GM12874 (cell line): ENCODE measurements around the gene SUMO3.

Experiments used
- TF ChIP-seq, protein P1 (sequence below): IDR thresholded peaks from 2 replicates; pipeline ENCODE4 v1.5.1; 2011; ENCODE audit warnings: low read depth, mild to moderate bottlenecking, control low read depth, low read length, moderate library complexity; ENCODE audit not compliant: insufficient read depth

Gene SUMO3

DNA sequence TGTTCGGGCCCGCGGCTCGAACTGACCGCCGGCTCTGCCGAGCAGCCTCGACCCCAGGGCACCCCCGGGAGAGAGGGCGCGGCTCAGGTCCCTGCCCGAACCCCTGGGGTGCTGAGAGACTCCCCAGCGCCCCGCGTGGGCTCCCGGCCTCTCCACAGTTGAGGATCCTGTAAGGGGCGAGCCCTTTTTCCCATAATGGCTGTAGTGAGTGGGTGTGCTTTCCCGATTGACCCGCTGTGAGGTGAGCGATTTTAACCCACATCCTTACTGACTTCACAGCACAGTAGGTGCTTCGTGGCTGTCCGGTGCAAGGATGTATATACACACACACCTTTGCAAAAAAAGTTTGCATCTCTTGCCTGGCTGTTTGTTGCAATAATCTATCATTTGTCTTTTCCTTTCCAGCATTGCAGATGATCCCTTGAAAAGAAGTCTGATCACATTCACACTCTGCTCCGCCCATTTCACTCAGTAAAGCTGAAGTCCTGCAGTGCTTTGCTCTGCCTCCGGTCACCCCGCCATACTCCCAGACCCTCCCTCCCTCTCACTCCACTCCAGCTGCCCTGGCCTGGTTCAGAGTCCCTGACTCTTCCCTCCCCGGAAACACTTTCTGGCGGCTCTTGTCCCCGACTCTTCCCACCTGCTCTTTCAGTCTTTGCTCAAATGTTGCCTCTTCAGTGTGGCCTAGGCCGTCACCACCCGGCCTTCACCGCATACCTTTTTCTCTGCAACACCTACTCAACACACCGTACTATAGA, 15.3 kb downstream of the SUMO3 start:
- TF ChIP-seq, protein P1, sequence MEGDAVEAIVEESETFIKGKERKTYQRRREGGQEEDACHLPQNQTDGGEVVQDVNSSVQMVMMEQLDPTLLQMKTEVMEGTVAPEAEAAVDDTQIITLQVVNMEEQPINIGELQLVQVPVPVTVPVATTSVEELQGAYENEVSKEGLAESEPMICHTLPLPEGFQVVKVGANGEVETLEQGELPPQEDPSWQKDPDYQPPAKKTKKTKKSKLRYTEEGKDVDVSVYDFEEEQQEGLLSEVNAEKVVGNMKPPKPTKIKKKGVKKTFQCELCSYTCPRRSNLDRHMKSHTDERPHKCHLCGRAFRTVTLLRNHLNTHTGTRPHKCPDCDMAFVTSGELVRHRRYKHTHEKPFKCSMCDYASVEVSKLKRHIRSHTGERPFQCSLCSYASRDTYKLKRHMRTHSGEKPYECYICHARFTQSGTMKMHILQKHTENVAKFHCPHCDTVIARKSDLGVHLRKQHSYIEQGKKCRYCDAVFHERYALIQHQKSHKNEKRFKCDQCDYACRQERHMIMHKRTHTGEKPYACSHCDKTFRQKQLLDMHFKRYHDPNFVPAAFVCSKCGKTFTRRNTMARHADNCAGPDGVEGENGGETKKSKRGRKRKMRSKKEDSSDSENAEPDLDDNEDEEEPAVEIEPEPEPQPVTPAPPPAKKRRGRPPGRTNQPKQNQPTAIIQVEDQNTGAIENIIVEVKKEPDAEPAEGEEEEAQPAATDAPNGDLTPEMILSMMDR = 0 out of 2 replicates have a peak, but pooled peaks have one; percentile 25

DNA sequence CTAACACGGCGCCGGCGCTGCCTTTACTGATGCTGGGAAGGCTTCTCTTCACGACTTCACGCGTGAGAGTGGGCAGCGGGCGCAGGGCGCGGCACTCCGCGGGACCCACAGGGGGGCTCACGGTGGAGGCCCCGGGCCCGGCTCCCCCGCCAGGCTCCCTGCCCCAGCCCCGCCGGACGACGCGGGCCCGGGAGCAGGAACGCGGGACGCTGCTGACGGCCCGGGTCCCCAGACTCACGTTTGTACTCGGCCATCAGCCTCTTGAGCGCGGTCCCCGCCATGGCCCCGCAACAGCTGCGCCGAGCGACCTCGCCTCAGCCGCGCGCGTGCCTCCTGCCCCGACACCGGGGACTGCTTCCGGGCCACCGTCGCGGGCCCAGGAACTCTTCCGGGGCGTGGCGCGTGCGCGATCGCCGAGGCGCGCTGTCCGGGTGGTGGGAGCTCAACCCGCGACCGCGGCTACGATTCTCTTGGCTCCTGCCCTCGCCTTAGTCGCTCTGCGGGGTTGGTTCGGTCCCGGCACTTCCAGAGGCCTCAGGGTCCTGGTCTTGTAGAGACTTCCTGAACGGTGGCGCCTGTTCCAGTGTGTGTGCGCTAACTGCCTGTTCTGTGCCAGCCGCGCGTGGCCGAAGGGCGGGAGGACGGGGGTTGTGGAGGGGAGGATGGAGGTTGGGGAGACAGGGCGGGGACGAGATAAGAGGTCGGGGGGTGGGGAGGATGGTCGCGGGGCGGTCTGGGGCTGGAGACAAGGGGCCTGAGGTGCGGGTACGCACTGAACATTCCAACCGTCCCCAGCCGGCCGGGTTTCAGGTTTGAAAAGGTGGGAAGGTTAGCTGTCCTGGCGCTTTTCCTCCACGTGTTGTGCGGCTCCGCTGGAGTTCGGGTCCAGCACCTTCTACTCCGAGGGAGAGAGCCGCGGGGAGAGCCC, 16.1 kb downstream of the SUMO3 start, which contains the start of gene UBE2G2:
Gene UBE2G2 (minus strand): TSS at position 353 of the 928 bp plus-strand sequence. CDS start 72 bp downstream, at position 281.
- TF ChIP-seq, protein P1 = no peak

DNA sequence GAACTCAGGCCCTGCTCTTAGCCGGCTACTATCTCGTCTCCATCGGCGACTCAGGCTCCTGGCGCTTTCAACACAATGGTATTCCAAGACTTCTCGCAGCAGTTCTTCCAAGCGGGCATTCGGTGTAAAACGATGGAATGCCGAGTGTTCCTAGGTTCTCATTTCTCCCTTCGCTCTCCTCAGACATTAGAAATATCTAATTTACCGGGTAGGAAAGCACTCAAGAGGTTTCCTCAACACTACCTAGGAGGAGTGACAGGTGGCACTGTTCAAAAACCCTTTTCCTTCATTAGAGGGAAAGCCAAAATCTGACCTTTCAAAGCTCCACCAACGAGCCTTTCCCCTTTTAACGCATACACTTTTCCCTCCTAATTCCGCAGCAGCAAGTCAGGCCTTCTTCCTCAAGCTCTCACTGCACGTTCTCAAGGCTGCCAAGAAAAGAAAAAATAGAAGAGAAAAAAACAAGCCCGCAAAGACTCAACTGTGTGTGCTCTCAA, 16.8 kb downstream of the SUMO3 start:
- TF ChIP-seq, protein P1 = 0 out of 2 replicates have a peak, but pooled peaks have one; percentile 39

DNA sequence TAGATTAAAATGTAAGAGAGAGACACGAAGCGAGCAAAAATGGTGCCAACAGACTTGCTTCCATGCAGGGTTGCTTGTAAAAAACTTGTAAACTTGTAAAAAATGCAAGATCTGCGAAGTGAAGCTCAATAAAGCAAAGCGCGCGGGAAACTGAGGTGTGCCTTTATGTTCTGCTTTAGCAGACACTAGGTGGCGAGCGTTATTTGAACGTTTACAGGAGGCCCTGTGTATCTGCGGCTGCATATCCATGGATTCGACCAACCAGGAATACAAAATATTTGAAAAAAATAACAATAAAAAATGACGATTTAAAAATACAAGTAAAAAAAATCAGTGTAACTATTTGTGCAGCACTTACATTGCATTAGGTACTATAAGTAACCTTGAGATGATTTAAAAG, 17.8 kb downstream of the SUMO3 start:
- TF ChIP-seq, protein P1 = no peak

DNA sequence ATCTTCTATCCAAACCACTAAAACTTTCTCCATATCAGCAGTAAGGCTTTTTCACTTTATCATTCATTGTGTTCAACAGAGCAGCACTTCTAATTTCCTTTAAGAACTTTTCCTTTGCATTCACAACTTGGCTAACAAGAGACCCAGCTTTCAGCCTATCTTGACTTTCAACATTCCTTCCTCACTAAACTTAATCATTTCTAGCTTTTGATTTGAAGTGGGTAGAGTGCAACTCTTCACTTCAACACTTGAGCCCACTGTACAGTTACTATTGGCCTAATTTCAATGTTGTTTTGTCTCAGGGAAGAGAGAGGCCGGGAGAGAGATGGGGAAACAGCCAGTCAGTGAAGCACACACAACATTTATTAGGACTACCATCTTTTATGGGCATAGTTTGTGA, 18.2 kb downstream of the SUMO3 start:
- TF ChIP-seq, protein P1 = no peak

DNA sequence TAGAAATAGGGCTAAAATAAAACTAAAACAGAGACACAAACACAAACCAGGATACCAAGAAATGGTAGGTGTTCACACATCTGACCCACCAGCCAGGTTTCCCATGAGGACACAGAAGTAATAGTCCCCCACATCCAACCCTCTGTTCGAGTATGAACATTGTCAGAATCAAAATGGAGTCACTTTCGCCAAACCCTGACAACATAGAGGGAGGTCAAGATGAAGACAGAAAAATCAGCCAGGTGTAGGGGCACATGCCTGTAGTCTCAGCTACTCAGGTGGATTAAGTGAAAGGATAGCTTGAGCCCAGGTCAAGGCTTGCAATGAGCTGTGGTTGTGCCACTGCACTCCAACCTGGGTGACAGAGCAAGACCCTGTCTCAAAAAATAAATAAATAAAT, 20.1 kb downstream of the SUMO3 start:
- TF ChIP-seq, protein P1 = no peak

DNA sequence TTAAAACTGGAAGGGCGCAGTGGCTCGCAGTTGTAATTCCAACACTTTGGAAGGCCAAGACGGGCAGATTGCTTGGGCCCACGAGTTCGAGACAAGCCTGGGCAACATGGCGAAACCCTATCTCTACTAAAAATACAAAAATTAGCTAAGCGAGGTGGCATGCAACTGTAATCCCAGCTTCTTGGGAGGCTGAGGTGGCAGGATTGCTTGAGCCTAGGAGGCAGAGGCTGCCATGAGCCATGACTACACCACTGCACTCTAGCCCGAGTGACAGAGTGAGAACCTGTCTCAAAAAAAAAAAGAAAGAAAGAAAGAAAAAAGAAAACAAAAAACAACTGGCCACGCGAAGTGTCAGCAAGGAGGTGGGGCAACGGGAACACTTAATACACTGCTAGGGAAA, 22.5 kb downstream of the SUMO3 start:
- TF ChIP-seq, protein P1 = no peak
